Astrocyte of the cerebellum (primary cell): ENCODE results near the gene SLC16A13.

ENCODE experiments used
- DNase-seq: peaks from one replicate; pipeline ENCODE4 v3.0.0-alpha.2; 2011; ENCODE audit warnings: low read depth
- H3K4me3 ChIP-seq: 2 replicates; pipeline ENCODE4 v1.5.1; 2011; ENCODE audit warnings: mild to moderate bottlenecking, low read depth, low read length, moderate library complexity
- CTCF ChIP-seq: IDR thresholded peaks from 2 replicates; pipeline ENCODE4 v1.5.1; 2012; ENCODE audit warnings: low read length, low read depth, moderate library complexity, mild to moderate bottlenecking; ENCODE audit errors: missing control alignments
- in situ Hi-C: cut with HindIII; loops from 2 replicates; pipeline ENCODE4 v1.10.0; 2017; ENCODE audit warnings: low sequenced_read_pairs

Gene SLC16A13

GRCh38 chr17:7017827-7018200 lies 18.0 kb upstream of the SLC16A13 start:
- H3K4me3 ChIP-seq: no peak overlapping the region
- no peak for DNase-seq
- in situ Hi-C loops: no loop called here
- TF ChIP-seq CTCF: no peak

GRCh38 chr17:7018331-7018964 lies 17.4 kb upstream of the SLC16A13 start:
- TF ChIP-seq CTCF: no peak
- no peak for DNase-seq
- in situ Hi-C loops: no loop called here
- H3K4me3 ChIP-seq: no peak overlapping the region

GRCh38 chr17:7019367-7019766 lies 16.4 kb upstream of the SLC16A13 start:
- TF ChIP-seq CTCF: no peak
- H3K4me3 ChIP-seq: no peak overlapping the region
- in situ Hi-C loops: no loop called here
- no peak for DNase-seq

- TF ChIP-seq CTCF: no peak
- DNase-seq: no peak
- peak overlapping the region; percentile 35 for H3K4me3 ChIP-seq
- in situ Hi-C loops: no loop called here
Observed at GRCh38 chr17:7019839-7020519, 15.8 kb upstream of the SLC16A13 start.

DNA sequence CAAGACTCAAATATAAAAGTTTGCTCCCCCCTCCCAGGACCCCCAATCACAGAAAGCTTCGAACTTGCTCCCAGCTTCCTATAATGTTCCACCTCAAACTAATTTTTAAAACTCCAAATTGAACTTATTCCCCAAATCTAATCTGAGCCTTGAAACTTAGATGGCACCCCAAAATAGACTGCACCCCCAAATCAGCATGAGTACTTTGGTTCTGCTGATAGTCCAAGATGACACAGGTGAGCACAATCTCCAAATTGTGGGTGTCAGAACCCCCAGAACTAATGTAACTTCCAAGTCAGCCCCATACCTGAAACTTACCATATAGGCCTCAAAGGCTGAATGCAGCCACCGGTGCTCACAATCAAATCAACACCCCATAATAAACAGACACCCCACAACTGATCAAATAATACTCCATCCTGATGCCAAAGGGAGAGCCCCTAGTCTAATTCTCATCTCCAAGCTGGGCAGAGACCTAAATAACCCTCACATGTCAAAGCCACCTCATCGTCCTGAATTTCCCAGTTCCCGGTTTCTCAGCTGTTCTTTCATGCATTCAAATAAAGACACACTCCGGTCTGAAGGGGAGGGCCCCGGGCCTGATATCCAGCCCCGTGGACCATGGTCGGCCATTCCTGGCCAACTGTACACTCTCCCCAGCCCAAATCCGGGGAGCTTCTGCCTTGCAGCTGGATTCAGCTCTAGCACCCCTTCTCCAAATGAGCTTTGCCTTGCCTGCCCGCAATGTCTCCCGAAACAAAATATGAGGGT lies 14.7 kb upstream of the SLC16A13 start:
- no peak for DNase-seq
- no peak for TF ChIP-seq CTCF
- in situ Hi-C loops: no loop called here
- no peak overlapping the region for H3K4me3 ChIP-seq

DNA sequence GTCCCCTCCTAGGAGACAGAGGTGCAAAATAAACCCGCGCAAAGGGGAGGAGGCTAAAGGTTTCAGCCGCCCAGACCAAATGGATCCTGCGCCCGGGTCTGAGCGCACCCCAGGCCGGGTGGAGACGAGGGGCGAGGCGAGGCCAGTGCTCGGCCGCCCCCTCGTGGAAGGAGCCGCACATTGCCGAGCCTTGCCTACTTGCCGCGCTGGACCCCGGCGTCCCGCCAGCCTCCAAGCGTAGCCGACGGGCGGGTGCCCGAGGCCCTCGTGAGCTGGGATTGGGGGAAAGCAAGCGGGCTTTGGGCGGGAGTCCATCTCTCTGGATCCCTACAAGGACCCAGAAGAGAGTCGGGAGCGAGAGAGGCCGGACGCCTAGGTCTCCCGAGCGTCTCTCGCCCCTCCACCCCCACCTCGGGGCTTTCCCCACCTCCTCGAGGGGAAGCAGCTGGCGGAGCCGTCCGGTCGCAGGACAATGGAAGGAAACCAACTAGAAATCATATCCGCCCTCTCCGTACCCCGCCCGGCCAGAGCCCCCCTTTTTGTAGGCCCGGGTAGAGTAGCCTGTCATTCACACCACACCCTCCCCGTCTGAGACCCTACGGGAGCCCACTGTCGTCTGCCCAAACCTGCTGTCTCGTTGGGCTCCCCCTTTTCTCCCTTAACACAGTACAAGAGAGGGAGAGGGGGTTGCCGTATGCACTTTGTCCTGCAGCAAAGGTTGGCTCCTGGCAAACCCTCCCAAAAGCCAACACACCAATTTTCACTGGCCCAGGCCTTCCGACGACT lies 13.6 kb upstream of the SLC16A13 start:
- H3K4me3 ChIP-seq: peak overlapping the region; percentile 7
- in situ Hi-C loops: no loop called here
- DNase-seq: no peak
- TF ChIP-seq CTCF: peak; percentile 91
